ENCODE measurements around the gene CCDC83.

The CCDC83 gene

DNA sequence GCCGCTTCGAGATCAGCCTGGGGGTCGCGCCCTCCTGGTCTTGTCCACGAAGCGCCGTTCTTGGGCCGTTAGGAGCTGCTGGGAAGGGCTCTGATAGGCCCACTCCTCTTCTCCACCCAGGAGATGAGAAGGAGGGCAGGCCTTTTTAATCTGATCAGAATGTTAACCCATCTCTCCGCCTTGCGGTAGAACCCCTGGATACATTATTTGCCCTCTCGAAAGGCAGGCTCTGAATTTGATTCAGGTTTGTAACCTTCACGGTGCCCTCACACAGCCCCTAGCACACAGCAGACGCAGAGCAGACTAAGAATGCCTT lies at the start of gene CCDC83:
Gene CCDC83, plus strand, starts transcription at position 43 of the 316 bp plus-strand sequence. CDS start 9,741 bp downstream, outside the sequence.
- no peak for DNase-seq

DNA sequence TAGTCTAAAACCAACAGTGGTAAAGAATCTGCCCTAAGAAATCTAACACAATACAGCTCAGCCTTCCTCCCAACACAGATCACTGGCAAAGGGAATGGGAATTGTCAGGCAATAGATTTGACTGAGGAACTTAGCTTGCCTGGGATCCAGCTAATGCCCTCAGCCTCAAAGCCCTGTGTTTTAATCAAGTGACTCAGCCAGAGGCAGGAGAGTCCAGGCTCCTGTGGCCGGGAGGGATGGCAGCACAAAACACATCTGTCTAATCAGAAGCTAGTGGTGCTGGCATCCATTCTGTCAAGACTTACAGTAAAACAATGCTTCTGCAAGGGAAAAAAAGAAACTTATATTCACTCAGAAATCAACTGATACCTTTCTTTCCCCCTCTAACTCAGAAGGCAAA lies 49.8 kb upstream of the CCDC83 start:
- no peak for DNase-seq

DNA sequence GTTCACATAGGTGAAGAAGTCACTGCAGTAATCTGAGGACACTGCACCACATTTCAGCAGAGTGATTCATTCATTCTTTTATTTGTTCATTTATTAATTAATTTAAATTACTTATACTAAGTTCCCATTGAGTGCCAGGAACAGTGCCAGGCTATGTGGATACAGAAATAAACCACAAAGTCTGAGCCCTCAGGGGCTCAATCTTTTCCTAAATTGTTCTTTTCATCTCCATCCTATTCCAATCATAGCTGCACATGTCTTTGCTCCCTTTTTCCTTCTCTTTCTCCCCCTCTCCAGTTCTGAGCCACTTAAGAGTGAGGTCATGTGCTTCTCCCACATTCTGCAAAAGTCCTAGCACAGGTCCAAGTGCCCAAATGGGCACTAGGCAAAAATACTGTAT lies 49.2 kb upstream of the CCDC83 start:
- no peak for DNase-seq

DNA sequence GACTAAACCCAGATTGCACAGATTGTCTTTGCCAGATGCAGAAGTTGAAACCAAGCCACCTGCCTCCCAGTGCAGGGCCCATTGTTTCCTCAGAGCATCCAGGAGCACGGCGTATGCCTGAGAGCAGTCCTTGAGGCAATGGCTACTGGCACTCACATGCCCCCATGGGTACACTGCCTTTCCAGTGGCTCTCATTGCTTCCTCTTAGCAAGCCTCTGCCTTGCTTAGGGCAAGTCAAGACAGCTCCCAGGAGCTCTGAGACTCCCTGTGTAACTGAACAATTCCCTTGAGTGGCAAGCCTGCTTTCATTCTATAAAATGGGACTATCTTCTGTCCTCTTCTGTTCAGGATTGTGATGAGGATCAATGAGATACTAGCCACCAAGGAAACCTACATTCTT lies 48.3 kb upstream of the CCDC83 start:
- no peak for DNase-seq

DNA sequence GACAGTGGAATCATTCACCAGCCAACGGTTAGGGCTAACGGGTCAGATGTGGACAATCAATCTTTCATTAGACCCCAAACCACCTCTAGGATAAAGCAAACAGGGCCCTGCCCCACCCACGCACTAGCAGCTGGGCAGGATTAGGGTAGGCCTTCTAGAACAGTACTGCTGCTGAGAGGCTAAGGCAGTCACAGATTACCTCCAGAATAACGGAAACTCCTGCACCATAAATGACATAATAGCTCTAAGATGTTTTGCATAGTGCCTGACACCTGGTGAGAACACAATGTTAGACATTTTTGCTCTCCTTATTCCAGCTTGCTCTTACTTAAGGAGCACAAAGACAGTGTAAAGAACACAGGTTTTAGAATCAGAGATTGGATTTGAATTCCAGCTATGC lies 46.0 kb upstream of the CCDC83 start:
- no peak for DNase-seq

DNA sequence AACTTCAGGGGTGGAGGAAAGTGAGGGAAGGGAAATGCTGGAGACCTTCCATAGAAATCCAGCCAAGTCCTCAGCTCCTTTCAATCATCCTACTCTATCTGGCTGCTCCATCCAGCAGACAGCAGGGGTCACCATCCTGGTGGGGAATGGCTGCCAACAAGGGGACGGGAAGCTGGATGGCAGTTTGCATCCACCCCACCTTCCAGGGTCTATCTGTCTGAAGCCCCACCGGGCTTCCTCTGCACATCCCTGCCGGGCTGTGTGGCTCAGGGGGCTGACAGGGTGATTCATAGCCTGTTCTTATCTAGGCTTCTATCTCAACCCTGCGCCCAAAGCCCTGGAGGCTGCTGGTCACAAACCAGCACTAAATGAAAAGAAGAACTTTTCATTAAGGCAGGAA lies 45.3 kb upstream of the CCDC83 start:
- peak; percentile 66 for DNase-seq

- DNase-seq: no peak
Measured at GRCh38 chr11:85810521-85810870, 44.7 kb upstream of the CCDC83 start.

DNA sequence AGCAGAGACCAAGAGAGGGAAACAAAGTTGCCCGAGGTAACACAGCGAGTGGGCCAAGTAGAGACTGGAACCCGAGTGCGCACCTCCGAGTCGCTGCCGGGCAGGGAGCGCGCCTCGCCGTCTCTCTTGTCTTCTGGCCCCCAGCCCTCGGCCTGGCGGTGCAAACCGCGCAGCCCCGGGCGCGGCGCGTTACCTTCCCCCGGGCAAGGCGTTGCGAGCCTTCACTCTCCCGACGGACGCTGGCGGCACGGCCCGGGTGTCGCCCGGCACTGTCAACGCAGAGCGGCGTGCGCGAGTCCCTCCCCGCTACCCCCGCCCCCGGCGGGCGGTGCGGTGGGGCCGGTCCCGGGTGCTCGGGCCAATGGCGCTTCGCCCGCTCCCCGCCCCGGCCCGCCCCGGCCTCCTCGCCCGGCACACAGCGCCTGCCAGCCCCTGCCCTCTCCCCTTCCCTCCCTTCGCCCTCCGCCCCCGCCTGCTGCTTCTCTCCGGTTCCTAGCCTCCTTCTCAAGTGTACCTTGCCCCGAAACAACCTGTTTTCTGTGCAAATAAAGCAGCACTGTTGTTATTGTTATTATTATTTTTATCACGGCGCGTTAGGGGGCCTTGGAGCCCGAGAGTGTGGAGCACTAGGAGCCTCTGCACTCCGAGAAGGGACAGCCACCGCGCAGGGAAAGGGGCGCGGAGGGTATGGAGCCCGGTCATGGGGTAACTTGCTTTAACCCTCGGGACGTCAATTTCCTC lies 44.1 kb upstream of the CCDC83 start, which contains the start of gene SYTL2:
Gene SYTL2, minus strand, starts transcription at position 271 of the 741 bp plus-strand sequence. CDS start 53,416 bp downstream, outside the sequence.
- DNase-seq: peak; percentile 86

GRCh38 chr11:85811624-85812023 lies 43.6 kb upstream of the CCDC83 start:
- no peak for DNase-seq

DNA sequence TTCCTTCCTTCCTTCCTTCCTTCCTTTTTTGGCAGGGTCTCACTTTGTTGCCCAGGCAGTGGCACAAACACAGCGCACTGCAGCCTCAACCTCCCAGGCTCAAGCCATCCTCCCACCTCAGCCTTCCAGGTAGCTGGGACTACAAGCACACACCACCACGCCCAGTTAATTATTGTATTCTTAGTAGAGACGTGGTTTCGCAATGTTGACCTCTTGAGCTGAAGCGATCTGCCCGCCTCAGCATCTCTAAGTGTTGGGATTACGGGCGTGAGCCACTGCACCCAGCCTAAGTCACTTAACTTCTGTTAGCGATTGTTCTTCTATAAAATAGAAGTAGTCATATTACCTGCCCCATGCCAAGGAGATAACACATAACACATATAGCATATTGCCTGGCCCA lies 41.5 kb upstream of the CCDC83 start:
- no peak for DNase-seq

- DNase-seq: no peak
Measured at GRCh38 chr11:85815186-85815931, 39.8 kb upstream of the CCDC83 start.

DNA sequence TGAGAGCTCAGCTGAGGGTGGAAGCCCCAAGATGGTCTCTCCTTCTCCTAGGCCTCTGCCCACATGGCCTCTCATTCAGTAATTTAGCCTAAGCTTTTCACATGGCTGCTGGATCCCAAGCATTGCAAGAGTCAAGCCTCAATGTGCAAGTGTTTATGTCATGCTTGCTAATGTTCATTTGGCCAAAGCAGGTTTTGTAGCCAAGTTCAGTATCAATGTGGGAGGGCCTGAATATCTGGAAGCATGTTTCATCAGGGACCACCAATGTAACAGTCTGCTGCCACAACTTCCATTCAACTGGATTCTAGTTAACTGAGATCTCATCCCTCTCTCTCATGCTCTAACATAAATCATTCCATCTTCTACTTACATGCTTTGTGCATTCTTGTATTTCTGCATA lies 35.7 kb upstream of the CCDC83 start:
- DNase-seq: no peak

GRCh38 chr11:85821636-85822035 lies 33.5 kb upstream of the CCDC83 start:
- no peak for DNase-seq

GRCh38 chr11:85822814-85823213 lies 32.4 kb upstream of the CCDC83 start:
- no peak for DNase-seq

GRCh38 chr11:85823816-85824215 lies 31.4 kb upstream of the CCDC83 start:
- DNase-seq: no peak

GRCh38 chr11:85825616-85826015 lies 29.6 kb upstream of the CCDC83 start:
- DNase-seq: no peak

DNA sequence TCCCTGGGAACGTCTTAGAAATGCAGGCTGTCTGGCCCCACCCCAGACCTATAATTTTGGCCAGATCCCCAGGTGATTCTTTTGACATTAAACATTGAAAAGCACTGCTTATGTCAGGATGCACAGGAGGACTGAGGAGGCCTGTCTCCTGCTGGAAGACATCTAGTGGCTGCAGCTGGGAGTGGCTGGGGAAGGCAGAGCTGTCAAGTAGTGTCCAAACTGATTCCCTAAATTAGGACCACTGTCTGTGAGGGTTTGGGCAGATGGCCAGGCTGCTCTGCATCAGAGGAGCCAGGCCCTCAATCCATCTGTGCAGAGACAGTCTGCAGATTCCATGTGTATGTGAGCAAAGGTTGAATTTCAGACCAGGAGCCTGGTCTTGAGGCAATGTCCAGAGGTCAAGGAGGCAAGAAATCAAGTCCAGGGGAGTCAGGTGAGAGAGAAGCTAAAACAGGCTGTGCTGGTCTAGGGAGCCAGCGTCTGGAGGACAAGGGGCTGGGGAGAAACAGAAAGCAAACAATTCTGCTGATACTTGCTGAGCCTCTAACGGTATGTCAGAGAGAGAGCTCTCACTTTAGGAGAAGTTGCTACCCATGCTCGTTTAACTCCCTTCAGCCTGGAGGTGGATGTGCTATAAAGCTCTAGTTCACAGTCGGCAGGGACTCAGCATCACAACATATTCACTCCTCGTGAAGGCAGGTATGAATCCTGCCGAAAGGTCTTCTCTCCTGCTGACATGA lies 28.9 kb upstream of the CCDC83 start:
- peak; percentile 48 for DNase-seq

- DNase-seq: peak; percentile 35
Measured at GRCh38 chr11:85827748-85828639, 27.2 kb upstream of the CCDC83 start.

DNA sequence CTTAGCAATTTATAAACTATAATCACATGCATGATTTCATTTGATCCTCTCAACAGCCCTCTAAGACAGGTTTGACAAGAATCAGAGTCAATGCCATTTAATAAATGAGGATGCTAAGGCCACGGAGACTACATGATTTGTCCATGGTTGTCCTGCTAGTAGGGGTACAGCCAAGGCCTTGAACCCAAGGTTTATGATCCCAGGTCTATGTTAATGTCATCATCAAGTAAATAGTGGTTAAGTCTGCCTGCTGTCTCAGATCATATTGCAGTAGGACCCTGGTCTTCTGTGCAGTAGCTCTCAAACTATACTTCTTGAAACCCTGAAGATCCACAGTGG lies 26.6 kb upstream of the CCDC83 start:
- no peak for DNase-seq

DNA sequence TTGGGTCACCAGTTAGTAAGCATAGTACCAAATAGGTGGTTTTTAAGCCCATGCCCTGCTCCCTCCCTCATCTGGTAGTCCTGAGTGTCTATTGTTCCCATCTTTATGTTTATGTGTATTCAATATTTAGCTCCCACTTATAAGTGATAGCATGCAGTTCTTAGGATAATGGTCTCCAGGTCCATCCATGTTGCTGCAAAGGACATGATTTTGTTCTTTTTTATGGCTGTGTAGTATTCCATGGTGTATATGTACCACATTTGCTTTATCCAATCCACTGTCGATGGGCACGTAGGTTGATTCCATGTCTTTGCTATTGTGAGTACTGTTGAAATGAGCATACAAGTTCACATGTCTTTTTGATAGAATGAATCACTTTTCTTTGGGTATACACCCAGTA lies 26.0 kb upstream of the CCDC83 start:
- no peak for DNase-seq

- DNase-seq: no peak
Measured at GRCh38 chr11:85831050-85831449, 24.1 kb upstream of the CCDC83 start.

DNA sequence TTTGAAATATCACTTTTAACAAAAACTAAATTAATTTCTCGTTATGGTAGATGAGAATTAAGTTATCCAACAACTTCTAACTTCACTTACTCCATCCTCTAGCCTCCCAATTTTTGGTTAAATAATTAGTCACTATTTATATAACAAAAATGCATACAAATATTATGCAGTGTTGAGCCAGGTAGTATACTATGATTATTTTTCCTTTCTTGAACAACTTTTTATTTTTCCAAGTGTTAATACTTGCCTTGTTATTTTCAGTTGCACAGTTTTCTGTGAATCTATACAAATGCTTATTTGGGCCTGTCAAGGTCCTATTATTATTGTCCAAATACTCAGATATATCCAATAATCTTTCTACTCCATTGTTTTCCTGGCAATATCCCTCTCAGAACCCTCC lies 19.9 kb upstream of the CCDC83 start:
- no peak for DNase-seq

DNA sequence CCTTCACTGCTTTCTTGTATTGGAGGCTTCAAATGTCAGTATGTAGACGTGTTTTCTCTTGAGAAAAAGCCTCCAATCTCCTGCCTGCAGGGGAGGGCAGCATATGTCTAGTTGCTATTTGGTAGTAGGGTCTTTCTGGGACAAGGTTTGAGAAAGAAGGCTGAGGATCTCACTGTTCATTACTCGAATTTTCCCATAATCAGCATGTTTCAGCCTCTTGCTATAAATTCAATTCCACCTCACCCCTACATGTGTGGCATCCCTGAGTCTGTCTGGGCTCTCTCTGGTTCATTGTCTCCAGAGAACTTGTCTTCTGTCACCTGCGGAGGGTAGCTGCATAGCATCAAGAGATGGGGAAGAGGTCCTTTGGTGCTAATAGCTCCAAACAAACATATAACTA lies 19.5 kb upstream of the CCDC83 start:
- DNase-seq: no peak

Measured in hematopoietic multipotent progenitor cell treated with erythropoietin and hydrocortisone succinate and interleukin-3 and kit ligand, for 4 days (in vitro differentiated cells).